Central memory CD4-positive, alpha-beta T cell (primary cell): ENCODE measurements around the gene CLEC19A.

ENCODE experiments used
- DNase-seq: peaks from one replicate; pipeline ENCODE4 v3.0.0; 2022
- total RNA-seq, 3 experiments: gene quantifications; one replicate each; lab custom pipeline; 2026; lab: John Stamatoyannopoulos, UW

Gene CLEC19A
- 0 reads per million in 3 experiments for total RNA-seq

DNA sequence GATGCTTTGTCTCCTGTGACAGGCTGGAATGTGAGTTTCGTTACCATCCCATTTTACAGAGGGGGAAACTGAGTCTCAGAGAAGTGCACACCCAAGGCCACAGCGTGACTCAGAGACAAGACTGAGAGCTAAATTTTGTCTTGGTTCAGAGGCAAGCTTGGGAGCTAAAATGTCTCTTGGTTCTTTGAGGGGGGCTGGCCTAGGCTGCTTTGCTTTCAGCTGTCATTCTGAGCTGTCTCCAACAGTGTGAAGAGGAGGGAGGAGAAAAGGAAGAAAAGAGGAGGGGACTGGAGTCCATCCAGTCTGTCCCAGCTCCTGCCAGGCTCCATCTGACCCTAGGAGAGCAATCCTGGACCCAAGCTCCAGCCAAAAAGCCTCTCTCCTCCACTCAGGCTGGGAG, at the start of gene CLEC19A:
Gene CLEC19A, plus strand, starts transcription at position 301 of the 400 bp plus-strand sequence. CDS start 121 bp downstream, outside the sequence.
- no peak for DNase-seq

DNA sequence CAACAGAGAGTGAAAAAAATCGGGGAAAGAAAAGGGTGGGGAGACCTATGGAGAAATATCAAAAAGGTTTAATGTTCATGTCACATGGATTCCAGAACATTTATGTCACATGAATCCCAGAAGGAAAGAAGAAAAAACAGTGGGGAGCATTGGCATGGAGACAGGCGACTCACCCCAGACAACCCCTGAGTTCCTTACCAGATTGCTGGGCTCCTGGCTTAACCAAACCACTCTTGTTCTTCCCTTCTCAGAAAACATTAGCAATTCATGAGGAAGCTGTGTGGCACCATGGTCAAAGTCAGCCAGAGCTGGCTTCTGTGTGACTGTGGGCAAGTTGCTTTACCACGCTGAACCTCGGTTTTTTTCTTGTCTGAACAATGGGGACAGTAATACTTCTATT, 49.6 kb upstream of the CLEC19A start:
- DNase-seq: no peak

GRCh38 chr16:19236561-19237209, 48.8 kb upstream of the CLEC19A start:
- DNase-seq: no peak

DNA sequence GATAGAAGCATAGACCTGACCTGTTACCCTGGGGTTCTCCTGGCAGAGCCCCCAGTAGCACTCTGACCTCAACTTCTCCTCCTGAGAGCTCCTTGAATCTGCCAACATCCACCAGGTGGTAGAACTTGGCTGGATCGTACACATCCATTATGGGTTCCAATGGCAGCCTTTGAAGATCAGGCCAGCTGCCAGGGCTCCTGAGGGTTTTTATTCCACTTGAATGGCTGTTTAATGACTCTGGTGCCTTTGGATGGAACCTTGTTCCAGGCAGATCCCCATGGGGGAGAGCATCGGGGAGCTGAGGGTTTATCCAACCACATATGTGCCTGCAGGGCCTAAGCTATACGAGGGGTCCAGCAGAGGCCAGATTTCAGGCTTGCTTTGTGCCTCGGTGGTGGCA, 47.1 kb upstream of the CLEC19A start:
- no peak for DNase-seq

- DNase-seq: no peak
Observed at GRCh38 chr16:19239511-19240155, 45.9 kb upstream of the CLEC19A start.

DNA sequence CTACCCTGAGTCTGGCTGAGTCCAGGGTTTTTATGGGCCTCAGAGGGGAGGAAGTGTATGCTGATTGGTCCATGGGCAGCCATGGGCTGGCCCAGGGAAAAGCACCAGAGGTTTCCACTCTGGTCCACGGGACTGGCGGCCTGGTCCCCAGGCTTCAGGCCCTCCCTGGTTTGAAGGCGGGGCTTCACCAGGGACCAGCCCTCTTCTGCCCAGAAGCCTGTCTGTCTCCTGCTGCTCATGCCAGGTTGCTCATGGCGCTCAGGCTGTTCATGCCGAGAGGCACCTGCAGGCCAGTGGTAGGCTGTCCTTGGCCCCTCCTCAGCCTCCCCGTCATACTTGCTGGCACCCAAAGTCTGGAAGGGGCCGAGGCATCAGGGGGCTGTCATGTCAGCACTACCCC, 45.0 kb upstream of the CLEC19A start:
- DNase-seq: no peak

GRCh38 chr16:19241512-19241911, 44.0 kb upstream of the CLEC19A start:
- DNase-seq: no peak

DNA sequence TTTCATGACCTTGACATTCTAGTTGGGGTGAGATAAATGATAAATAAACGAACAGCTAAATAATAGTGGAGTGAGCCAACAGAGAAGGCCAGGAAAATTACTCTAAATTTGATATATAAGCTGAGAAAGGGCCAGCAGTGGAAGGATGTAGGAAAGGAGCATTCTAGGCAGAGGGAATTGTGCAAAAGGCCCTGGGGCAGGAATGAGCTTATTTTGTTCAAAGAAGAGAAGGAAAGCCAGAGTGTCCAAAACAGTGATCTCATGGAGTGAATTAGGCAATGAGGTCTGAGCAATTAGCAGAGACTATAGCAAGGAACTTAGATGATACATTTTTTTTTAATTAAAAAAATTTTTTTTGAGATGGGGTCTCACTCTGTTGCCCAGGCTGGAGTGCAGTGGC, 43.3 kb upstream of the CLEC19A start:
- no peak for DNase-seq

DNA sequence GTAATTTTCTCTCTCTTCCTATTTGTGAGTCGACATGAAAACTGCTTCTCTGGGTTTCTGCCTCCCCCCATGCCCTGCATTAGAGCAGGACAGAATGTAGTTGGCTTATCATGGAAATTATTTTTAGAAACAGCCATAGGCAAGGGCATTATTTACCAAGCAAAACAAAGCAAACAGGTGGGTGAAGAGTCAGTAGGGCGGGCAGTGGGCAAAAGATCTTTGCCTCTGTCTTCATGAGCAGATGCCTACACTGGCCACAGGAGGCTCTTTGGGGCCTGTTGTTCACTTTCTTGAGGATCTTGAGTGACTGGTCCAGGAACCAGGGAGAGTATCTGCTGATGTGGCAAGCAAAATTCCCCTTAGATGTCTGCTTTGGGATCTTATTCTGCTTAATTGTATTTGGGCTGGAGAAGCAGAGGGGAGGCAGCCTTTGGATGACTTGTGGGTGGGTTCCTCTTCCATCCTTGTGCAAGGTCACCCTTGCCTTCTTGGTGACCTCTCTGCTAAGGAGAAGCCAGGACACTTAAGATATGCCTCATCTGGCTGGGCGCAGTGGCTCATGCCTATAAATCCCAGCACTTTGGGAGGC, 42.5 kb upstream of the CLEC19A start:
- DNase-seq: no peak

DNA sequence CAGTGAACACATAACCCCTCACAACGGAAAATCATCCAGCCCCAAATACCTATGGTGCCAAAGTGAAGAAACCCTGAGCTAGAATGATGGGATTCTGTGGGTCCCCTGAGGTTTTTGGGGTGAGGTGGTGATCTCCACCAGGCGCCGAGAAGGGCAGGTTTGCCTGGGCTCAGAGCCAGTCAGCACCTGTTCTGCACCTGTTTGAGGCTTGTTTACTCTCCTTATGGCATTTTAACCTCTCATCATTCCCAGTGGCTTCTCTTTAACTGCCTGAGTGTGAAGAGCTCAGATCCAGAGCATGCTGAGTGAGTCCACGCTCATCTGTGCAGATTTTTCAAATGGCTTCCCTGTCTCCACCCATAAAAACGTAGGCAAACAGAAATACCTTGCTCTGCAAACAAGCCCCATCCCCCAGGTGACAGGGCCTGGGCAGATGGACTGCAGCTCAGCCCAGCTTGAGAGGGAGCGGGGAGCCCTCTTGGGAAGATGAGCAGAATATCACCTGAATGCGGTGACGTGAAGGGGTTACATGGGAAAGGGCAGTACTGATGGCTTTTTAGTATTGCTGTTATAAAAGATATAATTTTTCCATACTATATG, 40.1 kb upstream of the CLEC19A start:
- no peak for DNase-seq

- DNase-seq: no peak
Observed at GRCh38 chr16:19252904-19253303, 32.6 kb upstream of the CLEC19A start.

- DNase-seq: no peak
Observed at GRCh38 chr16:19254611-19255010, 30.9 kb upstream of the CLEC19A start.

DNA sequence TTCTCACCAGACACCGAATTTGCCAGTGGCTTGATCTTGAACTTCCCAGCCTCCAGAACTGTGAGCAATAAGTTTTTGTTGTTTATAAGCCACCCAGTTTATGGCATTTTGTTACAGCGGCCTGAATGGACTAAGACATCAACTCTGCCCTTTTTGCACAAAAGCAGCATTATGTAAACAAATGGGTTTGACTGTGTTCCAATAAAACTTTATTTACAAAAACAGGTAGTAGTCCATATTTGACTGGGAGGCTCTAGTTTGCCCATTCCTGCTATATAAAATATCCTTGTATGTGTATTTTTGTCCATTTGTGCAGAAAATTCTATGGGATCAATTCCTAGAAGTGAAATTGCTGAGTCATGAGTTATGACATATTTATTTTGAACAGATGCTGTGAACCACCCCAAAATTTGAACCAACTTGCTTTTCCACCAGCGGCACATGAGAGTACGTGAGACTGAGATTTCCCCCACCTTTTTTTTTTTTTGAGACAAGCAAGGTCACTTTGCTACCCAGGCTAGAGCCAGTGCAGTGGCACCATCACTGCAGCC, 21.3 kb upstream of the CLEC19A start:
- DNase-seq: no peak

DNA sequence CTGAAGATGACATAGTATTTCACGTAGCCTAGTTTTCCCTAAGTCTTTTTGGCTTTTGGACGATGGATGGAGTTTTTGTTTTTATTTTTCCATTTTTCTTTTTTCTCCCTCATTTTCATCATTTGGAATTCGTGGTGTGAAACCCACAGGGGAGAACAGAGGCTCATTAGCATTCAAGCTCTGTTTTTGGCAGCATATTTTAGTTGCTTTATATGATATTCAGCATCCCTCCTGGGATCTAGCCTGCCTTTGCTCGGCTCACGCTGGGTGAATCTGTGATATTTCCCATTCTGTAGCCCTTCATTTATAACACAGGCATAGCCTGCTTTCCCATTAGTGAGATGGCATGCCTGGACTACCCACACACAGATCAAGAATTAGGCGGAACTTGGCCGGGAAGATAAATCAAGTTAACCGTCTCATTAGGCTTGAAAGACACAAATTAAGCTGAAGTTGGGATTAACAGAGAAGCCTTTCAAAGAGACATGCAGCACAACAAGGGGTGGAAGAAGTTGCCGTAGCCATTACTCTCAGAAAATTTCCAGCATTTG, 20.1 kb upstream of the CLEC19A start:
- DNase-seq: no peak

DNA sequence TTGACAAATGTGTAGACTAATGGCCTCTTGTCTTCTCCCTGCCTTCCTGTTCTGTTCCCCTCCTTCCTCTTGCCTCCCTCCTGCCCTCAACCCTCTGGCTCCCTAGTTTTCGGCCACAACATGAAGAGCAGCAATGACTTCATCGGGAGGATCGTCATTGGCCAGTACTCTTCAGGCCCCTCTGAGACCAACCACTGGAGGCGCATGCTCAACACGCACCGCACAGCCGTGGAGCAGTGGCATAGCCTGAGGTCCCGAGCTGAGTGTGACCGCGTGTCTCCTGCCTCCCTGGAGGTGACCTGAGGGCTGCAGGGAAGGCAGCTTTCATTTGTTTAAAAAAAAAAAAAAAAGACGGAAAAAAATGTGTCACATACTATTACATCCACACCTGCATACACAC, 18.8 kb upstream of the CLEC19A start:
- no peak for DNase-seq

DNA sequence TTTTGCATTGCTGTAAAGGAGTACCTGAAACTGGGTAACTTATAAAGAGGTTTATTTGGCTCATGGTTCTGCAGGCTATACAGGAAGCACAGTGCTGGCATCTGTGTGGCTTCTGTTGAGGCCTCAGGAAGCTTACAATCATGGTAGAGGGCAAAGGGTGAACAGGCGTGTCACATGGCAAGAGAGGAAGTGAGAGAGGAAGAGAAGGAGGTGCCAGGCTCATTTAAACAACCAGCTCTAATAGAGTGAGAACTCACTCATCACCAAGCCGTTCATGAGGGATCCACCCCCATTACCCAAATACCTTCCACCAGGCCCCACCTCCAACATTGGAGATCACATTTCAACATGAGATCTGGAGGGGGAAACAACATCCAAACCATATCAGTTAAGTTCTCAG, 16.4 kb upstream of the CLEC19A start:
- DNase-seq: no peak

- DNase-seq: no peak
Observed at GRCh38 chr16:19274165-19274797, 11.2 kb upstream of the CLEC19A start.

- DNase-seq: no peak
Observed at GRCh38 chr16:19278403-19278802, 7.1 kb upstream of the CLEC19A start.

DNA sequence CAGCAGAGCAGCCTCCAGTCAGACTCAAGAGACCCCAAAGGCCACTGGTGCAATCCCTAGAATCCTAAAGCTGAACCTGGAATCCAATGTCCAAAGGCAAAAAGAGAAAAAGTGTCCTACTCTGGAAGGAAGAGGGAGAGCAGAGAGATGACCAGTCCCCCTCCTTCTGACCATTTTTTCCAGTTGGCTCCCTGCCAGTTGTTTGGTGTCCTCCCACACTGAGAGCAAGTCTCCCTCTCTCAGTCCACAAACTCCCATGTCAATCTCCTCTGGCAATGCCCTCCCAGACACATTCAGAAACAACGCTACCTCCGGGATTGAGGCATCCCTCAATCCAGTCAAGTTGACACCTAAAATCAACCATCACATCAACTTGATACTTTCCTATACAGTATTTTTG, 4.3 kb upstream of the CLEC19A start:
- DNase-seq: no peak

DNA sequence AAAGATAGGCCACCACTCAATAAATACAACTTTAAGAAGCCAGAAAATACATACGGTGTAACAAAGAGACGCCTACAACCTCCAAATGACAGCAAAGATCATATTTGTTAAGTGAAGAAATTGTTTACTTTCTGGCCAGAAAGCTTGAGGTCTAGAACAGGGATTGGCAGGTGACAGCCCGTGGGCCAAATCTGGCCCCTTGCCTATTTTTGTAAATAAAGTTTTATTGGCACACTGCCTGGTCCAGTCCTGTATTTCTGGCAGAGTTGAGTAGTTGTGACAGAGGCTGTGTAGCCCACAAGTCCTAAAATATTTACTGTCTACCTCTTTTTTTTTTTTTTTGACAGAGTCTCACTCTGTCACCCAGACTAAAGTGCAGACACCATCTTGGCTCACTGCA, 3.4 kb upstream of the CLEC19A start:
- DNase-seq: no peak

- DNase-seq: no peak
Observed at GRCh38 chr16:19283637-19284036, 1.9 kb upstream of the CLEC19A start.

GRCh38 chr16:19284207-19284606, 1.3 kb upstream of the CLEC19A start:
- DNase-seq: no peak

GRCh38 chr16:19286827-19287226, 1.3 kb downstream of the CLEC19A start:
- DNase-seq: no peak
